Measurements from ENCODE around the gene BPNT1.

DNA sequence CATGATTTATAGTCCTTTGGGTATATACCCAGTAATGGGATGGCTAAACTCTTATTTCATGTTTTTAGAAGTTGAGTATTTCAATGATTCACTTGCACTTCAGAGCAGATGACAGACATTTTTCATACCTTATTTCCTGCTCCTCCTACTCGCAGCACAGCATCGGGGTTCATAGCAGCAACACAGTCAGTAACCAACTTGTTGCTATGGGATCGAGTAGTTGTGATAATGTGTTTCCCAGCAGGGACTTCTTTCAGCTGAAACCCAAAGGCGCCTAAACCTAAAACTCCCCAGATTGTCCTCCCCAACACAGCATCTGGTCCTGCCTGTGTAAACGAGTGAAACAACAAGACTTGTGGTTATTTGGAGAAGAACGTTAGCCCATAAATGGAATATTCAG lies 27.0 kb downstream of the BPNT1 start:
- no peak for TF ChIP-seq POLR2A (IDR thresholded peaks at IDR 0.05)
- TF ChIP-seq, protein P1, sequence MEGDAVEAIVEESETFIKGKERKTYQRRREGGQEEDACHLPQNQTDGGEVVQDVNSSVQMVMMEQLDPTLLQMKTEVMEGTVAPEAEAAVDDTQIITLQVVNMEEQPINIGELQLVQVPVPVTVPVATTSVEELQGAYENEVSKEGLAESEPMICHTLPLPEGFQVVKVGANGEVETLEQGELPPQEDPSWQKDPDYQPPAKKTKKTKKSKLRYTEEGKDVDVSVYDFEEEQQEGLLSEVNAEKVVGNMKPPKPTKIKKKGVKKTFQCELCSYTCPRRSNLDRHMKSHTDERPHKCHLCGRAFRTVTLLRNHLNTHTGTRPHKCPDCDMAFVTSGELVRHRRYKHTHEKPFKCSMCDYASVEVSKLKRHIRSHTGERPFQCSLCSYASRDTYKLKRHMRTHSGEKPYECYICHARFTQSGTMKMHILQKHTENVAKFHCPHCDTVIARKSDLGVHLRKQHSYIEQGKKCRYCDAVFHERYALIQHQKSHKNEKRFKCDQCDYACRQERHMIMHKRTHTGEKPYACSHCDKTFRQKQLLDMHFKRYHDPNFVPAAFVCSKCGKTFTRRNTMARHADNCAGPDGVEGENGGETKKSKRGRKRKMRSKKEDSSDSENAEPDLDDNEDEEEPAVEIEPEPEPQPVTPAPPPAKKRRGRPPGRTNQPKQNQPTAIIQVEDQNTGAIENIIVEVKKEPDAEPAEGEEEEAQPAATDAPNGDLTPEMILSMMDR (IDR thresholded peaks at IDR 0.05) = no peak
